ENCODE results near the gene PHACTR2.

The PHACTR2 gene

DNA sequence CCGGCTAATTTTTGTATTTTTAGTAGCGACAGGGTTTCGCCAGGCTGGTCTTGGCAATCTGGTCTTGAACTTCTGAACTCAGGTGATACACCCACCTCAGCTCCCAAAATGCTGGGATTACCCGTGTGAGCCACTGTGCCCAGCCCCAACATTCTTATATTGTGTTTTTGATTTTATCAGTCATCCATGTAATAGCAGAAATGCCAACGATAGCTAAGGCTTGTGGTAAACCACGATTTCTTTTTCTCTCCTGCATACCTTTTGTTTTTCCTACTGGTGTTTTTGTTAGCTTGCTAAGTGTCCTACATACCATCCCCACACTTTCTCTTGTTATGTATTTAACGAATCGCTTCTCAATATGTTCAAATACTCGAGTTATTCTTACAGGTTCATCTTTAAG lies 12.1 kb downstream of the PHACTR2 start:
- H3K27ac ChIP-seq (ENCODE audit: poor library complexity, severe bottlenecking), result no peak overlapping the region

DNA sequence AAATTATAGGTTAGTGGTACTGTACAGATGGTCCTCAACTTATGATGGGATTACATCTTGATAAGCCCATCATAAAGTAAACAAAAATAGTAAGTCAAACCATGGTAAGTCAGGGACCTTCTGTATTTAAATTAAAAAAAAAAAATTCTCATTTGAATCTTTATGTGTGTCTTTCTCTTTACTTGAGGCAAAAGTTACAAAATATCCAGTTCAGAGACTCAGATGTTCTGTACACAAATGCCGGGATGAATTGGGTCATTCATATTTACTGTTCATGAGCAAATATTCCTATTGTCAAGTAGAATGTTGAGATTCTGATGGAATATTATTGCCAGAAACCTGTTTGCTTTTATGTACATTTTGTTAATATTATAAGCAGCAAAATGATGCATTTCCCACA lies 13.4 kb downstream of the PHACTR2 start:
- DNase-seq (ENCODE audit: low spot score) (no peak), ATAC-seq (ENCODE audit: low read depth) (no peak)
- H3K36me3 ChIP-seq (ENCODE audit: low read depth), result peaks cover 8% of the 10 kb centered on the region
- no peak overlapping the region for H3K27ac ChIP-seq (ENCODE audit: poor library complexity, severe bottlenecking)
- H3K9me3 ChIP-seq (ENCODE audit: severe bottlenecking), result peaks cover 2% of the 10 kb centered on the region
- no peak for TF ChIP-seq CTCF (IDR thresholded peaks at IDR 0.05; ENCODE audit: poor library complexity, severe bottlenecking)
- no peaks in the 10 kb centered on the region for H3K27me3 ChIP-seq (ENCODE audit: insufficient read depth, poor library complexity, severe bottlenecking)
- H3K4me3 ChIP-seq (ENCODE audit: severe bottlenecking), result no peak overlapping the region
- H3K4me1 ChIP-seq (ENCODE audit: insufficient read depth, poor library complexity, severe bottlenecking), result peaks cover 25% of the 10 kb centered on the region

More for the DNA sequence above, 12.1 kb downstream of the PHACTR2 start:
- H3K9me3 ChIP-seq (ENCODE audit: severe bottlenecking), result peaks cover 2% of the 10 kb centered on the region
- H3K4me3 ChIP-seq (ENCODE audit: severe bottlenecking), result no peak overlapping the region
- peaks cover 8% of the 10 kb centered on the region for H3K36me3 ChIP-seq (ENCODE audit: low read depth)
- H3K4me1 ChIP-seq (ENCODE audit: insufficient read depth, poor library complexity, severe bottlenecking), result peaks cover 24% of the 10 kb centered on the region
- H3K27me3 ChIP-seq (ENCODE audit: insufficient read depth, poor library complexity, severe bottlenecking), result no peaks in the 10 kb centered on the region
- DNase-seq (ENCODE audit: low spot score), result no peak
- TF ChIP-seq CTCF (IDR thresholded peaks at IDR 0.05; ENCODE audit: poor library complexity, severe bottlenecking), result no peak
- no peak for ATAC-seq (ENCODE audit: low read depth)

DNA sequence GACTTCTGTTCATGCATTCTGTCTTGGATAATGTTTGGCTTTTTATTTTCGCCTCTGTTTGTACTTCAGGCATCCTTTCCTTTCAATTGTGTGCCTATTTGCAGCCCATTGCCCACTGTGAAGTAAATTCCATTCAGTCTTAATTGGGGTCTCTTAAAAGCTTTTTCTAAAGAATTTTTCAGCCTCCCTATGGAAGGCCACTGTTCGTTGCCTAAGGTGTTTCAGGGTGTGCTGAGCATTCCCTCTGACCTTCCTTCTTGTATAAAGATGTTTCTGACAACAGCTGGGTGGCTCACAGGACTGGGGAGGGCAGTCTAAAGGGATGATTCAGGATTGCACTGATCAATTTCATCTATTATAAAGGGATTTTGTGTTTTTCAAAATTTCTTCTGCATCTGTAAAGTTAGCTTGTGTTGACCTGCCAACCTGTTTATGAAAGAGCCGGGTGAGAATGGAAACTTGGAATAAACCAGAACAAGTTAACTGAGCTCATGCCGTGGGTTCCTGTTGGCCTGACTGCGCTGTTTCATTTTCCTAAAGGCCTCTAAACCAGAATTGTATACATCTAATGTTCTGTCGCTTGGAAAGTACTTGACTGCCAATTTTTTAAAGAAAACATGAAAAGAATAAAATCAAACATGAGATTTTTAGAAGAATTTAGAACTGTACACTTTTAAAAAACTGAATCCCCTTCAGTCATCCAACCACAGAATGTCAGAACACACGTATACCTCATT lies 14.3 kb downstream of the PHACTR2 start:
- Histone ChIP-seq H3K4me3 (ENCODE audit: severe bottlenecking) (no peak overlapping the region), H3K9me3 (ENCODE audit: severe bottlenecking) (peaks cover 2% of the 10 kb centered on the region), H3K27ac (ENCODE audit: poor library complexity, severe bottlenecking) (no peak overlapping the region), H3K27me3 (ENCODE audit: insufficient read depth, poor library complexity, severe bottlenecking) (no peaks in the 10 kb centered on the region), H3K4me1 (ENCODE audit: insufficient read depth, poor library complexity, severe bottlenecking) (peaks cover 22% of the 10 kb centered on the region), H3K36me3 (ENCODE audit: low read depth) (peaks cover 7% of the 10 kb centered on the region)
- TF ChIP-seq CTCF (IDR thresholded peaks at IDR 0.05; ENCODE audit: poor library complexity, severe bottlenecking), result no peak
- DNase-seq (ENCODE audit: low spot score) (no peak), ATAC-seq (ENCODE audit: low read depth) (no peak)

DNA sequence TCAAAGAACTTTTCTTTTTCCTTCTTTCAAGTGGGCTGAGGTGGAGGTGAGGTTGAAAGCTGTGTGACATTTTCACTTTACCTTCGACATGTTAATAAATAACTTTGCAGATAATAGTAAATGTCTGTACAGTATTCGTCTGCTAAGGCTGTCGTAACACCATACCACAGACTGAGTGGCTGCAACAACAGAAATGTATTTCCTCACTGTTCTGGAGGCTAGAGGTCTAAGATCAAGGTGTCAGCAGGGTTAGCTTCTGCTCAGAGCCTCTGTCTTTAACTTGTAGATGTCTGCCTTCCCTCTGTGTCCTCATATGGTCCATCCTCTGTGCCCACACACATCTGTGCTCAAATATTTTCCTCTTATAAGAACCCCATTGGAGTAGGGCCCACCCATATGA lies 14.9 kb downstream of the PHACTR2 start:
- DNase-seq (ENCODE audit: low spot score) (no peak), ATAC-seq (ENCODE audit: low read depth) (no peak)
- Histone ChIP-seq H3K36me3 (ENCODE audit: low read depth) (peaks cover 3% of the 10 kb centered on the region; the same call in 1 of the 2 replicates), H3K27ac (ENCODE audit: poor library complexity, severe bottlenecking) (no peak overlapping the region), H3K4me3 (ENCODE audit: severe bottlenecking) (no peak overlapping the region), H3K27me3 (ENCODE audit: insufficient read depth, poor library complexity, severe bottlenecking) (no peaks in the 10 kb centered on the region), H3K4me1 (ENCODE audit: insufficient read depth, poor library complexity, severe bottlenecking) (peaks cover 25% of the 10 kb centered on the region), H3K9me3 (ENCODE audit: severe bottlenecking) (peaks cover 2% of the 10 kb centered on the region)
- no peak for TF ChIP-seq CTCF (IDR thresholded peaks at IDR 0.05; ENCODE audit: poor library complexity, severe bottlenecking)

GRCh38 chr6:143694013-143694412 lies 16.2 kb downstream of the PHACTR2 start:
- Histone ChIP-seq H3K4me1 (ENCODE audit: insufficient read depth, poor library complexity, severe bottlenecking) (peaks cover 28% of the 10 kb centered on the region), H3K9me3 (ENCODE audit: severe bottlenecking) (peaks cover 2% of the 10 kb centered on the region), H3K36me3 (ENCODE audit: low read depth) (peaks cover 3% of the 10 kb centered on the region; the same call in 1 of the 2 replicates), H3K27me3 (ENCODE audit: insufficient read depth, poor library complexity, severe bottlenecking) (no peaks in the 10 kb centered on the region), H3K27ac (ENCODE audit: poor library complexity, severe bottlenecking) (no peak overlapping the region), H3K4me3 (ENCODE audit: severe bottlenecking) (no peak overlapping the region)
- no peak for DNase-seq (ENCODE audit: low spot score)
- ATAC-seq (ENCODE audit: low read depth), result no peak
- no peak for TF ChIP-seq CTCF (IDR thresholded peaks at IDR 0.05; ENCODE audit: poor library complexity, severe bottlenecking)
